Mesodermal cell (in vitro differentiated cells): ENCODE data around the gene UBASH3B.
A peak's percentile ranks its signal among the peaks of the same experiment; 100 is the strongest.

Experiments
- H3K27ac ChIP-seq: 2 replicates; pipeline ENCODE4 v1.7.0; 2013; ENCODE audit warnings: mild to moderate bottlenecking, low read depth, low read length, moderate library complexity; ENCODE audit not compliant: severe bottlenecking
- H3K36me3 ChIP-seq: 2 replicates; pipeline ENCODE4 v1.7.1; 2013; ENCODE audit warnings: mild to moderate bottlenecking, low read length, moderate library complexity; ENCODE audit not compliant: control insufficient read depth, insufficient read depth
- H3K4me1 ChIP-seq: one replicate; pipeline ENCODE4 v1.7.1; 2013; ENCODE audit warnings: mild to moderate bottlenecking, low read length; ENCODE audit not compliant: insufficient read depth, control insufficient read depth, poor library complexity, severe bottlenecking
- H3K4me3 ChIP-seq: 2 replicates; pipeline ENCODE4 v1.7.0; 2013; ENCODE audit warnings: low read length, control low read depth, mild to moderate bottlenecking; ENCODE audit not compliant: insufficient read depth, poor library complexity, severe bottlenecking; ENCODE audit errors: extremely low read depth
- H3K9me3 ChIP-seq: 2 replicates; pipeline ENCODE4 v1.7.1; 2013; ENCODE audit warnings: mild to moderate bottlenecking, low read length, moderate library complexity; ENCODE audit not compliant: control insufficient read depth
- WGBS, 2 experiments: methylation state at CpG; one replicate each; pipeline ENCODE4 v1.1.5; 2013; ENCODE audit warnings: missing lambda C conversion rate in 2 of 2; ENCODE audit not compliant: insufficient coverage in 2 of 2; 5-methylcytosine and 5-hydroxymethylcytosine counted together

The UBASH3B gene

DNA sequence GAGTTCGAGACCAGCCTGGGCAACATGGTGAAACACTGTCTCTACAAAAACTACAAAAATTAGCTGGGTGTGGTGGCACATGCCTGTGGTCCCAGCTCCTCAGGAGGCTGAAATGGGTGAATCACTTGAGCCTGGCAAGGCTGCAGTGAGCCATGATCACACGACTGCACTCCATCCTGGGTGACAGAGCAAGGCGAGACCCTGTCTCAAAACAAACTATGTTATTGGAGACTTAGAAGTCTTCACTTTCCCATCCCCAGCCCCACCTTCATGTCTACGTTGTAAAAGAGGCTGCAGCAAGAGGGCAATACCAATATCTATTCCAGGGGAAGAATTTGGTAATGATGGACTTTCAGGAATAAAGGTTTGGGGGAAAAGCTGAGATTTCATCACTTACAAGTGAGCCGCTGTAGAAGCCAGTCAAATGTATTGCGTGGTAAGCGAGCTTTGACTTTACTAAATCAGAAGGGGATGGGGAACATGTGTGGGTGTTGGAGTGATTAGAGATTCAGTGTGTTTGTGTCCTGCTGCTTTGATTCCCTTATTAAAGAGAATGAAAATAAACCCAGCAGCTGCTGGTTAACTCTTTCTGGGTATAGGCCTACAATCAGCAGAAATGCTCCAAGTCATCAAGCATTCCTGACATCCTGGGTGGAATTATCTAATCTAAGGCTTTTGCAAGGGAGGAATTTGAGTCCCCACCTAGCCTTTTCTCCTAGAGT is 53.7 kb downstream of the UBASH3B start:
- H3K27ac ChIP-seq: no peak overlapping the region
- WGBS, 2 experiments: 94 to 96% methylated on average over 3 to 5 of the region's 7 CpGs
- peaks cover 41% of the 10 kb centered on the region for H3K4me1 ChIP-seq
- H3K9me3 ChIP-seq: no peaks in the 10 kb centered on the region
- peaks cover 18% of the 10 kb centered on the region for H3K36me3 ChIP-seq
- no peak overlapping the region for H3K4me3 ChIP-seq

DNA sequence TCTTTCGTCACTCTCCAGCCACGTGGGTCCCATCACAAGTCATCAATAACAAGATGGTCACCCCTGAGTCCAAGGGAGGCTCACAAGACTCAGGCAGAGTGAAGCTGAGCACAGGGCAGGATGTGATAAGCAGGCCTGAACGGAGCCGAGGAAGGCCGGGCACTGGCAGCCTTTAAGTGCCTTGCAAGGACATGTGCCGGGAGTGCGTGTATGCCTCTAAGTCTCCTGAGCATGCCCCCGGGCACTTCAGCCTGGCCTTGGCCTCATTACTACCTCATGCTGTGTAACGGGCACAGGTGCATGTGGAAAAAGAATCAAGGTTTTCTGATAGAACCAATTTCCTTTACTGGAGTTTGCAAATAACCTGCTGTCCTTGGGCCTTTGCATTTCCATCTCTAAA is 55.8 kb downstream of the UBASH3B start:
- WGBS, 2 experiments: 88 to 95% methylated on average over 8 to 9 of the region's 9 CpGs
- no peak overlapping the region for H3K4me3 ChIP-seq
- H3K27ac ChIP-seq: no peak overlapping the region
- H3K36me3 ChIP-seq: peaks cover 19% of the 10 kb centered on the region
- no peaks in the 10 kb centered on the region for H3K9me3 ChIP-seq
- H3K4me1 ChIP-seq: peaks cover 34% of the 10 kb centered on the region

DNA sequence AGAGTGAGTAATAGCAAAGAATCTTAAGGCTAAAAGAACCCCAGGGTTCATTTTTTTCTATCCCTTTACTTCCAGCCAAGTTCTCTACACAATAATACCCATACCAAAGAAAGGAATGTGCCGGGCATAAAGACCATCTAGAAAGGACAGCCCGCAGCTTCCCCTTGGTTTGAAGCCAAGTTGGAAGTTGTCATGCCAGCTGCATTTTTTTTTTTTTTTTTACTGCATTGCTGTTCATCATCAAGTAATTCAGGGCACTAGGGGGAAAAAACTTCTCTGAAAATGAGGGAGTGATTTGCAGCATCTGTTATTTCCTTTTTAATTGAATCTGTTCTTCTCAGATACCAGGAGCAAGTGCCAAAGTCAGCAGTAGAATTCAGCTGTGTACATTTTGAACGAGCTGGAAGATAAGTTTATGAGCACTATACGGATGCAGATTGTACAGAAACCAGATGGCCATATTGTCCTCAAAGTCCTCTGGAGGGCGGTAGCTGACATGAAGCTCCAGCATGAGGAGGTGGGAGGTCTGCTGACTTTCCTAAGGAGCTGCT is 56.4 kb downstream of the UBASH3B start:
- H3K9me3 ChIP-seq: no peaks in the 10 kb centered on the region
- H3K4me3 ChIP-seq: no peak overlapping the region
- peaks cover 21% of the 10 kb centered on the region for H3K36me3 ChIP-seq
- H3K27ac ChIP-seq: no peak overlapping the region
- H3K4me1 ChIP-seq: peaks cover 28% of the 10 kb centered on the region
- WGBS, 2 experiments: 88 to 98% methylated on average over 4 to 5 of the region's 5 CpGs

DNA sequence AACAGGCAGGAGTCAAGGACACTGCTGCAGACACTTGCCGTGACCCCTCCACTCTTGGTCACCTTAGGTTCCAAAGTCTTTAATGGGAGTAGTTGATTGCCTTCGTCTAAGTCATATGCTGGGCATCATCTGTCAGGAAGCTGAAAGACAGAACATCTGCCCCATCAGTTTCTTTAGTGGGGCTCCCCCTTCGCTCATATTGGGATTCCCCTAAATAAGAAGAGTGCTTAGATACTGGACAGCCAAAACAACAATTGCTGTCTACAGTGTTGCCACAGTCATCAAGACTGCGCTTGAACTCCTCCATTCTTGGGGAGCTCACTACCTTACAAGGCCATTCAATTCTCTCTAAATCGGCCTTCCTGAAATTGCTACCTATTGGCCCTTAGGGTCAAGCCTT is 58.5 kb downstream of the UBASH3B start:
- 91 to 96% methylated on average over 5 of the region's 5 CpGs for WGBS, 2 experiments
- Histone ChIP-seq H3K36me3 (peaks cover 27% of the 10 kb centered on the region), H3K4me3 (no peak overlapping the region), H3K27ac (no peak overlapping the region), H3K9me3 (no peaks in the 10 kb centered on the region), H3K4me1 (peaks cover 21% of the 10 kb centered on the region)

DNA sequence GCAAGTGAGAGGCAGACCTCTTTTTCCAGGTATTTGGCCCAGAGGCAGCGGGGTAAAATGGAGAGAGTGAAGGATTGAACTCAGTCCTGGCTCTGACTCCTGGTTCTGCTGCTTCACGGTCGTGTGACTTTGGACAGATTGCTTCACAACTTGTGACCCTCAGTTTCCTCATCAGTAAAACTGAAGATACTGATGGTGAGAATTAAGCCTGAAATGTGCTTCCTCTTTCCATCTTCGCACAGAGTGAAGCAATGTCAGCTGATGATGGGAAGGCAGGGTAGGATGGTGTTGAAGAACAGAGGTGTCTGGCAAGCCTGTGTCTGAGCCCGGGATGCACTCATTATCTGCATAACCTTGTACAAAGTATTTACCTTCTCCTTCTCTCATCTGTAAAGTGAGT is 59.0 kb downstream of the UBASH3B start:
- Histone ChIP-seq H3K4me3 (no peak overlapping the region), H3K9me3 (no peaks in the 10 kb centered on the region), H3K27ac (no peak overlapping the region), H3K4me1 (peaks cover 16% of the 10 kb centered on the region), H3K36me3 (peaks cover 27% of the 10 kb centered on the region)
- WGBS, 2 experiments: 92 to 94% methylated on average over 2 to 3 of the region's 5 CpGs

DNA sequence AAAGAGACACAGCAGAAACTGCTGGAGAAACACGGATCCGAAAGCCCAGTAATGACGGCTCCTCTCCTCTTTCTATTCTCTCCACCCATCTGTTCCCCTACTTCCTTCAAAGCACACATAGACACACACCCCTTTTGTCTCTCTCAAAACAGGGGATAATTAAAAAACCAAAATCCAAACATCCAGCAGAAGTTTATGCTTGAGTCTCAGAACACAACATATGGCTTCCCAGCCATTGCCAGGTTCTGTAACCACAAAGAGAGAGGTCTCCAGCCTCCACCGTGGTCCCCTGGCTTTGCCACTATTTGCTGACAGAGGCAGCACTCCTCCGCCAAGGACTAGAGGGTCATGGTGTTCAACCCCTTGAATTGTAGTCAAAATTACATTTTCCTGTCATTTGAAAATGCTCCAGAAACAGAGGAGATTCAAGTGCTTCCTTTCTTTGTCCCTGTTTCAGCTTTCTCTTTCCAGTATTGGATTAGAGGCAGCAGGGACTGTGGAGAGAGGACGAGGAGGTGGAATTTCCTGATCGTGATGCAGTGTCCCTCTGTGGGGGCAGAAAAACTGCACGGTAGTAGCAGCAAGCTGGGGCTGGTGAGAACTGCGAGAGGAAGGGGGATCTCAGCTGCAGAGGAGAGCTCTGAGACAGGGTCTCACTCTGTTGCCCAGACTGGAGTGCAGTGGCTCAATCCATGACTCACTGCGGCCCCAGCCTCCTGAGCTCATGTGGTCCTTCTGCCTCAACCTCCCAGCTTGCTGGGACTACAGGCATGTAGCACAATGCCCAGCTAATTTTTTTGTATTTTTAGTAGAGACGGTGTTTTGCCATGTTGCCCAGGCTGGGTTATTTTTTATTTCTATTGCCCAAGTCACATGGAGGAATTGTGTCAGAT is 60.3 kb downstream of the UBASH3B start:
- H3K4me3 ChIP-seq: no peak overlapping the region
- H3K27ac ChIP-seq: no peak overlapping the region
- H3K36me3 ChIP-seq: peaks cover 27% of the 10 kb centered on the region
- WGBS, 2 experiments: 90 to 97% methylated on average over 6 to 9 of the region's 11 CpGs
- H3K4me1 ChIP-seq: peaks cover 25% of the 10 kb centered on the region
- no peaks in the 10 kb centered on the region for H3K9me3 ChIP-seq

DNA sequence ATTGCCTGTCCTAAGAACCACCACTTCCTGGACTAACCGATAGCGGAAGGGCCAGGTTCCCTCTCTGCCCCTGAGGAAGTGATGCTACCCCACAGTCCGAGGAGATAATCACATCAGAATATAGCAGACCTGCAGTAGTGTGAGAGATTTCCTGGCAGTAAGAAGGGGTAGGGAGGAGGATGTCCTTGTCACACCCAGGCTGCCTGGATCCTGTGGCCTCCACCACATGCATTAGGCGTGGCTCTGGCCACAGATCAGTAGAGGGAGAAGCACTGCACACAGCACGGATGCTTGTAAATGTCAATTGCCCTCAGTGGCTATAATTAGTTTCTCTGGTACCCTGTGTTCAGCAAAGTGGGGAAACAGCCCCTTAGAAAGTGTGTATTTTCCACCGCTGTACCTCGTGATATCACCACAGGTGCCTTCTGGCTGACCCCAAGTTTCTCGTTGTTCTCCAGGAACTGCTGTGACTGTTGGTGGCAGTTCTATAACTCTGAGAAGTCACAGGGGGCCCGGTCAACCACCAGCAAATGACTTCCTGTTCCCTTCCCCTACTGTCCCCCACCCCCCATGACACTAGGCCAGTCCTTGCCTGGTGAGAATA is 61.8 kb downstream of the UBASH3B start:
- 79 to 92% methylated on average over 6 to 7 of the region's 9 CpGs for WGBS, 2 experiments
- Histone ChIP-seq H3K36me3 (peaks cover 21% of the 10 kb centered on the region), H3K4me3 (no peak overlapping the region), H3K9me3 (no peaks in the 10 kb centered on the region), H3K4me1 (peaks cover 32% of the 10 kb centered on the region), H3K27ac (no peak overlapping the region)

DNA sequence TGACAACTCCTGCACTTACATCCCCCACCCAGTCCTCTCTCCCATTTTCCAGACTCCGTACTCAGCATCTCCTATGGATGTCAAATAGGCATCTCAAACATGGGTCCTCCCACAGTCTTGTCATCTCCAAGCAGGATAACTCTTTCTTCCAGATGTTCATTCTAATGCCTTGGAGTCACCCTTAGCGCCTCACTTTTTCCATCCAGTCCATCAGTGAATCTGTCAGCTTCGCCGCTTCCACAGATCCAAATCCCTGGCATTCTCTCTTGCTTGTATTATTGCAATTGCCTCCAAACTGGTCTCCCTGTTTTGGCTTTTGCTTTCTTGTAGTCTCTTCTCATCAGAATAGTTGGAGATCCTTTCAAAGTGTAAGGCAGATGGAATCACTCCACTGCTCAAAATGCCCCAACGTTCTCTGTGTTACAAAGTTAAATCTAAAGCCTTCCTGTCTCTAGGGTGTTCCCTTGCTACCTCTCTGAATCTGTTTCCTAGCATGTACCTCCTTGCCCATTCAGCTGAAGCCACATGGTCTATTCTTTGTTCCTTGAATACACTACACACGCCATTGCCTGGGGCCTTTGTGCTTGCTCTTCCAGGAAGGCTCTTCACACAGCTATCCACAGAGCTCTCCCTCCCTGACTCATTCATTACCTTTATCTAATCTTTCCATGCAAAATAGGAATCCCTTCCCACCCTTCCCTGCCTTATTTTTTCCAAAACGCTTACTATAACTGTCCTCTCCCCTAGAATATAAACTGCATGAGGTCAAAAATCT is 64.8 kb downstream of the UBASH3B start:
- no peak overlapping the region for H3K4me3 ChIP-seq
- peaks cover 7% of the 10 kb centered on the region for H3K36me3 ChIP-seq
- H3K27ac ChIP-seq: no peak overlapping the region
- no peaks in the 10 kb centered on the region for H3K9me3 ChIP-seq
- 85 to 96% methylated on average over 5 to 7 of the region's 7 CpGs for WGBS, 2 experiments
- peaks cover 48% of the 10 kb centered on the region for H3K4me1 ChIP-seq

DNA sequence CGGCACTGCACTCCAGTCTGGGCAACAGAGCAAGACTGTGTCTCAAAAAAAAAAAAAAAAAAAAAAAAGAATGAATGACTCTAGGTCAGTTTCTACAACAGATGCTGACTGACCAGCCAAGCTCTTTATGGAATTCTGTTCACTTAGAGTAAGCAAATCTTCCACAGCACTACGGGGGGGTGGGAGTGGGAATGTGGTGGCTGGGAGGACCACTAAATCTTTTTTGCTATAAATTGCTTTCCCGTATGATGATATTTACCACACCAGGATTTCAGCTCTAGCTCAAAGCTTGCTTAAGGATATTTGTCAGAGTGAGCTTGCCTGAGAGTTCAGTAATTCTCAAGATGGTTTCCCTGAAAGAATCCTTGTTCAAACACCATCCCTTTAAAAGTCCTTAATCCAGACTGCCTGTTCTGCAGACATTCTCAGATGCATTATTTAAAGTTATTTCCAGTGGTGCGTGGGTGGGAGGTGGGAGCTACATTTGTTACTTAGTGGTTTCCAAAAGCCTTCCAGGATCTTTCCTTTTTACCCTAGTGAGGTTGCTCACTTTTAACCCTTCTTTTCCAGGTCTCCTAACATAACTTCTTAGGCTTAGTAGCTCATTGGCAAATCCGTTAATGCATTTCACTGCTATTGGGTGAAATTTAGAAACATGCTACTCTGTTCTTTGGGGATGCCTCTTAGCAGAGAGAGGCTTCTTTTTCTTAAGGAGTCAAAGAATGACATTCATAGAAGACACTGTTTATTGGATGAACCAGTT is 65.9 kb downstream of the UBASH3B start:
- Histone ChIP-seq H3K36me3 (peaks cover 7% of the 10 kb centered on the region), H3K4me3 (no peak overlapping the region), H3K27ac (peak overlapping the region; percentile 23), H3K9me3 (no peaks in the 10 kb centered on the region), H3K4me1 (peaks cover 50% of the 10 kb centered on the region)
- 80% methylated on average over 1 of the region's 5 CpGs; no CpG with 5 or more reads in 1 of the 2 experiments for WGBS, 2 experiments
